ENCODE measurements around the gene LINC01488. TPM values are rescaled to one million over a fixed set of nuclear protein-coding genes. Genes with fewer than 3 reads are reported as not detected.

Gene LINC01488
- total RNA-seq, 2 experiments from 2014 or later: not detected

DNA sequence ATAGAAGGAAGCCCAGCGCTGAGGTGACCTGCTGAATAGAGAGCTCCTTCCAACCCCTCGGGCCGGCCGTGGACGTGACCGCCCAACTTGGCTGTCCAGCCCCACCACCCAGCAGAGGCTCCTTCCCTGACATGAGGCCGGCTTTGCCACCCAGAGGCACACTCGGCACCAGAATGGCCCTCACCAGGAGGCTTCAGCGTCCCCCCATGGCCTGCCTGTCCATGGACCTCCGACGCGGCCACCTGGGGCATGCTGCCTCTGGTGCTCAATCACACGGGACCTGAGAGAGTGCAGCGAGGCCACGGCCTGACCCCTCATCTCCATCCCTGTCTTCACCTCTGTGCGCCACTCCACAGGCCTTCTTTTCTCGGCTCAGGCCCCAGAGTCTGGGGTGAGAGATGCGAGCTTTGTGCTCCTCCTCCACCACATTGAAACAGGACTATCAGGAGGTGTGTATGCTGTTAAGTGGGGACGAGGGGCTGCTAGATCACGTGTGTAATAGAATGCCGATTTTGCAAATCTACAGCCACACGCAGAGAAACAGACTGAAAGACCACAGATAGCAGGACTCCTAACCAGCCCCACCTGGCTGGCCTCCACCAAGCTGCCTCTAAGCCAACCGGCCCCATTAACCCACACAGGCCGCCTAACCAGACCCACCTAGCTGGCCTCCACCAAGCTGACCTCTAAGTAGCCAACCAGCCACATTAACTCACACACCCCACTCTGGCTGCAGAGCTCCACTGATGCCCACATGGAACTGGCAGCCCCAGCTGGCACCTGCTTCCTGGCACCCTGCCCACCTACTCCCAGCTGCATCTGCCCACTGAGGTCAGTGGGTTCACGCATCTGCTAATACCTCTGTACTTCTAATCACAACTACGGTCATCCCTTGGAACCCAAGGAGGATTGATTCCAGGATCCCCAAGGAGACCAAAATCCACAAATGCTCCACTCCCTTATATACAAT is 20.7 kb downstream of the LINC01488 start:
- Mint-ChIP-seq H3K36me3 (ENCODE audit: low read depth) (no peaks in the 10 kb centered on the region), H3K27ac (no peak overlapping the region), H3K4me3 (no peak overlapping the region), H3K27me3 (peaks cover 4% of the 10 kb centered on the region), H3K4me1 (no peaks in the 10 kb centered on the region), H3K9me3 (no peaks in the 10 kb centered on the region)
- POLR2A ChIA-PET: no interaction called here
- DNase-seq: no peak
- CTCF ChIA-PET: no interaction called here

DNA sequence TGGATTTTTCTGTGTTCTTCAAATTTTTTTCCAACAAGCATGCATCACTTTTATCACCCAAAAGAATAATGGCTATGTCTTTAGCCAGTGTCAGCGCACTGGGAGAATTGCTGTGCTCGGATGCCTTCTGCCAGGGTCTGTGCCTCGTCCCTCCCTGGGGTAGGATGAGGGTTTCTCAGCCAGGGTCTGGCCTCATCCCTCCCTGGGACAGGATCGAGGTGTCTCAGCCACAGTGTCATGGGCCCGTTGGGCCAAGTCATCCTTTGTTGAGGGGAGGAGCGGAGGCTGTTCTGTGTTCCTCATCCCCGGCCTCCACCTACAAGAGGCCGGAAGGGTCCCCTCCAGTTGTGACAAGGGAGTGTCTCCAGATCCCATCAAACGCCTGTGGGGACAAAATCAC is 22.7 kb downstream of the LINC01488 start:
- H3K4me3 Mint-ChIP-seq: no peak overlapping the region
- no peaks in the 10 kb centered on the region for H3K36me3 Mint-ChIP-seq (ENCODE audit: low read depth)
- ChIA-PET CTCF (no interaction called here), POLR2A (no interaction called here)
- H3K4me1 Mint-ChIP-seq: peaks cover 5% of the 10 kb centered on the region
- H3K27me3 Mint-ChIP-seq: peaks cover 10% of the 10 kb centered on the region
- H3K9me3 Mint-ChIP-seq: no peaks in the 10 kb centered on the region
- DNase-seq: no peak
- H3K27ac Mint-ChIP-seq: no peak overlapping the region

DNA sequence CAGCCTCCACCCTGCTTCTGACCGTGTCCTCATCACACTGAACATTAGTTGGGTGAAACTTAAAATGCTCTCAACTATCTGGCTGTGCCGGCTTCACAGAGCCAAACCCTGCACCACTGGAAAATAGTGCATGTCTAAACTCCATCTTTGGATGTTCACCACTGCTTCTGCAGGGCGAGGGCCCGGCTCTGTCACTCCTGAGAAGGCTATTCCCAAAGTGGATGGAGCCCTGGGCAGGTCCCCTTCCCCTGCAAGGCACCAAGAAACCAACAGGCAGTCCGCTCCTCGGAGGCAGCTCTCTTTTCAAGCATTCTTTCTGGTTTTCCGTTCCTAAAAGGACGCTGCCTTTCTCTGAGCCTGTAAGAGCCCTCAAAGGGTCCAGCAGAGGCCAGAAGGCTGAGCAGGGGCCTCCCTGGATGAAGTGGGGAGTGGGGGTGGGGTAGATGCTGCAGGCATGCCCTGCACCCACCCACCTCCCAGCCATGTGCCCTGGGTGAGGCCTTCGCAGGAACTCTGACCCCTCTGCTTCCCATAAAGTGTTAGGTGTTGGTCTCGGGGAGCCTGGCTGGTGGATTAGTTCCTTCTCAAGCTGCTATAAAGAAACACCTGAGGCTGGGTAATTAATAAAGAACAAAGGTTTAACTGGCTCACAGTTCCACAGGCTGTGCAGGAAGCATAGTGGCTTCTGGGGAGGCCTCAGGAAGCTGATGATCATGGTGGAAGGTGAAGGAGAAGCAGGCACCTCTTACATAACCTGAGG is 23.3 kb downstream of the LINC01488 start:
- CTCF ChIA-PET: no interaction called here
- POLR2A ChIA-PET: no interaction called here
- no peak for DNase-seq
- H3K36me3 Mint-ChIP-seq (ENCODE audit: low read depth): no peaks in the 10 kb centered on the region
- H3K4me1 Mint-ChIP-seq: peaks cover 5% of the 10 kb centered on the region
- H3K27me3 Mint-ChIP-seq: peaks cover 10% of the 10 kb centered on the region
- no peaks in the 10 kb centered on the region for H3K9me3 Mint-ChIP-seq
- H3K27ac Mint-ChIP-seq: no peak overlapping the region
- H3K4me3 Mint-ChIP-seq: no peak overlapping the region

DNA sequence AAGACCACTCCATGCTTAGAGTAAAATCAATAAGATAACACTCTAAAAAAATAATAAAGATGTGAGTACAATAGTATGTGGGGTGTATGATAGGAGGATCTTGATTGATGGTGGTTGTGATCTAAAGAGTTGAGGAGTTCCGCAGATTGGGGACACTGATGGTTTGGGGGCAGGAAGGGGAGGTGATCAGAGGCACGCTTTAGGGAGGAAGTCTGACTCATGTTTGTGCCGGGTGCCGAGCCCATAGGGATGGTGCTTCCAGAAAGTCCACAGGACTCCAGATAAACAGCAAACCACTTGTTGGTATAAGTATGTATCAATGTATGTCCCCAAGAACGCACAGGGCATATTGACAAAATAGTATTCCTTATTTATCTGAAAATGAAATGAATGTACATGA is 27.5 kb downstream of the LINC01488 start:
- no peaks in the 10 kb centered on the region for H3K9me3 Mint-ChIP-seq
- CTCF ChIA-PET: no interaction called here
- H3K27ac Mint-ChIP-seq: no peak overlapping the region
- no peak overlapping the region for H3K4me3 Mint-ChIP-seq
- no peak for DNase-seq
- no peaks in the 10 kb centered on the region for H3K36me3 Mint-ChIP-seq (ENCODE audit: low read depth)
- peaks cover 5% of the 10 kb centered on the region for H3K4me1 Mint-ChIP-seq
- POLR2A ChIA-PET: no interaction called here
- H3K27me3 Mint-ChIP-seq: peaks cover 10% of the 10 kb centered on the region

DNA sequence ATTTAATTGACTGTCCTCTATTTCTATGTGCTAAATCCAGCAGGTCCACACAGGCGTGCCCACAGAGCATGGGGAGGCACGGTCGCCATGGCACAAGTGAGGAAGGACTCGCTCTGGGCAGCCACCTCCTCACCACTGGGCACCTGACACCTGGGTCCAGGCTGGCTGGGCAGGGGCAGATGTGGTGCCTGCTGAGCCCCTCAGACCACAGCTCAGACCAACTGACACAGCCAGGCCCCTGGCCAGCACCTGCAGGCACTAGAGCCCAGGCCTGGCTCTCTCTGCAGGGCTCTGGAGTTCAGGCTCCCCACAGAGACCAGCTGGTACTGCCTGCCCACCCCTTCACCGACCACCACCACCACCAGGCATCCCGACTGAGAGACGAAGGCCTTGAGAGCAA is 27.9 kb downstream of the LINC01488 start:
- Mint-ChIP-seq H3K27ac (no peak overlapping the region), H3K27me3 (peaks cover 10% of the 10 kb centered on the region), H3K36me3 (ENCODE audit: low read depth) (no peaks in the 10 kb centered on the region), H3K4me1 (peaks cover 5% of the 10 kb centered on the region), H3K9me3 (no peaks in the 10 kb centered on the region), H3K4me3 (no peak overlapping the region)
- no peak for DNase-seq
- ChIA-PET CTCF (no interaction called here), POLR2A (no interaction called here)

DNA sequence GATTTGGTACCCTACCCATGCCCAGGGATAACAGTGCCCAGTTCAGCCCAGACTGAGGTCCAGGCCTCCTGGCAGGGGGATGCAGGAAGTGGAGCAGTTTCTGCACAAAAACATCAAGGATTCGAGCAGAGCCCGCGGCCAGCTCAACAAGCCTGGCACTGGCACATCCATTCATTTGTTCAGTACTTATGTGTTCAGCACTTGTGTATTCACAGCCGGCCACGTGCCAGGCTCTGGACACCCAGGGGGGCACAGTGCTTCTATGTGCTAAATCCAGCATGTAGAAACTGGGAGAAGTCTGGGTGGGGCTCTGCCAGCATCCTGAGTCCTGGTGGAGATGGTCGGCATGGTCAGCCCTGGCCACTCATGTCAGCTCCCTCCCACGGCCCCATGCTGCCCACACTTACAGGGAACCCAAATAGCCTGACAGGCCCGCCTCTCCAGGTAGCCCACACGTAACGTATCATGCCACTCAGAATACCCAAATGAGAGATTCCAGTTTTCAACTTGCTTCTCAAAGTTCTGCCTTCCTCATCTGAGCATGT is 28.5 kb downstream of the LINC01488 start:
- ChIA-PET POLR2A (no interaction called here), CTCF (no interaction called here)
- no peak overlapping the region for H3K4me3 Mint-ChIP-seq
- H3K9me3 Mint-ChIP-seq: no peaks in the 10 kb centered on the region
- peaks cover 10% of the 10 kb centered on the region for H3K27me3 Mint-ChIP-seq
- H3K4me1 Mint-ChIP-seq: peaks cover 5% of the 10 kb centered on the region
- no peak for DNase-seq
- H3K36me3 Mint-ChIP-seq (ENCODE audit: low read depth): no peaks in the 10 kb centered on the region
- no peak overlapping the region for H3K27ac Mint-ChIP-seq

DNA sequence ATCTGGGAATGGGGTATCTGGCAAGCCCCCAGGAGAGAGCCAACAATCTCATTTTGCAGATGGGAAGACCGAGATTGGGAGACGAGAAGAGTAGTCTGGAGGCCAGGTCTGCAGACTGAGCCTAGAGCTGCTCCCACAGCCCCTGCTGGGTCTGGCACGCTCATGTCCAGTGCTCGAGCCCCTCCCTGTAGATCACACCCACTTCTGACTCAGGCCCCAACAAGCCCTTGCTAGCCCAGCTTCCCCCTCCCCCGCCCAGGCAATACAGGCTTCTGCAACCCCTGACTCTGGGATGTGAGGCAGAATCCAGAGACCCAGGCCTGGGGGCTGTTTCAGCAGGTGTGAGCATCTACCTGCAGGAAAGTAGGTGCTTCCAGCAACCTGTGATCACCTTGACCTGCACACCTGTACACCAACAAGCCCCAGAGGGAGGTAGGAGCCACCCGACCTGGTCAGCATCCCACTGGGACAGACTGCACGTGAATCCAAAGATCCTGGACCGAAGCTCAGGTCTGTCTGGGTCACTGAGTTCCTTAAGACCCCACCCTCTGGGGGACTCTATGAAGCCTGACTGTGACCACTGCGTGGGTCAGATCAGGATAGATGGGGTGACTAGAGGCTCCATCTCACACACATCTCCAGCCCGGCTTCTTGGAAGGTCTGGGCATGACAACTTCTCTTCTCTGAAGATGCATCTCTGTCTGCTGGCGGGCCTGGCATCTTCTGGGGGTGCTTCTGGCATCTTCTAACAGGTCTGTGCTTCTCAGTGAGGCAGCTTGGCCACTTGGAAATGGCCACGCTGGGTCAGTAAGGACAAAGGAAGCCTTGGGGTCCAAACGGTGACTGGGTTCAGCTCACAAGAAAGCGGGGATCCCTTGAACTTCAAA is 29.3 kb downstream of the LINC01488 start:
- Mint-ChIP-seq H3K9me3 (no peaks in the 10 kb centered on the region), H3K36me3 (ENCODE audit: low read depth) (no peaks in the 10 kb centered on the region), H3K27me3 (peaks cover 10% of the 10 kb centered on the region), H3K27ac (no peak overlapping the region), H3K4me3 (no peak overlapping the region), H3K4me1 (peaks cover 5% of the 10 kb centered on the region)
- no peak for DNase-seq
- CTCF ChIA-PET: no interaction called here
- POLR2A ChIA-PET: no interaction called here

DNA sequence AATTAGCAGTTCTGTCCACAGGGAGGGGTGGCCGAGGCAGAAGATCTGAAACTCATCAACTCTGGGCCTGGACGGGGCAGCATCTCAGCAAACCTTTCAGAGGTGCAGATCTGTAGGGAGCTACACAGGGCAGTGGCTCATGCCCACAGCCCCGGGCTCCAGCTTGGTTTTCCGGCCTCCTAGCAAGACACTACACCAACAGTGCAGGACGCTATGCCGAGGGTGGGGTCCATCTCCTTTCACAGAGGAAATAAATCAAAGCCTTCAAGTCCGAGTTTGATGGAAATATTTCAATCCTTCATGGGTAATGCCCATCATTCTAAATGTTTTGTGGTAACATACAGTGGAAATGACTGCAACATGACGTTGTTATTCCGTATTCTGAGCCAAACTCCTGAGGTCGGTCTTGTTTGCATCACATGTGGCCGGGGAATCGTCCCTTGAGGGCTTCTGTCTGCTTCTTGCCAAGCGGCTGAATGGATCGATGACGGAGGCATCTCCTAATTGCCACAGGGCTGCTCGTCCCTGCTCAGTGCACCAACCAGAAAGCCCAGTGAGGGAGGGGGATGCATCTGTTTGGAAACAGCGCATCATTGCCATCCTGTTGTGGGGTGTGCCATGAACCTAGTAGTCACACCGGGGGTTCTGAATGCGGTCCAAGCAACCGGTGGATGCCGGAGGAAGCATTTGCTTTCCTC is 30.0 kb downstream of the LINC01488 start:
- peaks cover 8% of the 10 kb centered on the region for H3K27me3 Mint-ChIP-seq
- H3K4me3 Mint-ChIP-seq: no peak overlapping the region
- DNase-seq: no peak
- CTCF ChIA-PET: no interaction called here
- H3K36me3 Mint-ChIP-seq (ENCODE audit: low read depth): no peaks in the 10 kb centered on the region
- POLR2A ChIA-PET: no interaction called here
- no peaks in the 10 kb centered on the region for H3K9me3 Mint-ChIP-seq
- peaks cover 5% of the 10 kb centered on the region for H3K4me1 Mint-ChIP-seq
- H3K27ac Mint-ChIP-seq: no peak overlapping the region

DNA sequence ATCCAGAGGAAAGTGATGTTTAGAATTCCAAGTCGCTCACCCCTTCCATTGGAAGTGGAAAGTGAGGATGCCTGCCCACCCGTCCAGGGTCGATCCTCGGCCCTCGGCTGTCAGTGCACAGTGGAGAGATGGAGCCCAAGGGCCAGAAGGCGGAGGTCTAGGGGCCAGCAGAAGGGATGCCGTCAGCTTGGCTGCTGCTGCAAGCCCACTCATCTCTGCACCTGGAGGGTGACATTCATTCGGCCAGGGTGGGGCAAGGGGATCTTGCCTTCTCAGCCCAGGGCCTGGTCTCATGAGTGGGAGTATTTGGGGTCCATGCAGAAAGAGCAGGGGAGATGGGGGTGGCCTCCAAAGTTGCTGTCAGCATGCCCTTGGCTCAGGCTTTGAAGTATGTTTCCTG is 30.7 kb downstream of the LINC01488 start:
- CTCF ChIA-PET: no interaction called here

DNA sequence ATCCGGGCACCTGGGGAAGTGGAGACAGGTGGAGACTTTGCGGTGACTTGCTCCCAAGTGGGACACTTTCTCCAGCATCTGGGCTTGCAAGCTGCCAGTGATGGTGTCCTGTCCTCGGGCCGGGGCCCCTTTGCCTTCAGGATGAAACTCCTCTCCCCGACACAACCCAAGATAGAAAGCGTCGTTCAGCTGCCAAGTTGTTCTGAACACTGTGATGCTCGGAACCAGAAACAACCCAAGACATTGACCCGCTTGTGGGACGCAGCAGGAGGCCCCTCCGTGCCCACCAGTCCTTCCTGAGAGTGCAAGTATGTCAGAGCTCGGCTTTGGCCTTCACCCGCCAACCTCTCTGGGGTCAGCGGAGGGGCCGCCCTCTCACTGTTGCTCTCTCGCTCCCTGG is 31.3 kb downstream of the LINC01488 start:
- Mint-ChIP-seq H3K36me3 (ENCODE audit: low read depth) (no peaks in the 10 kb centered on the region), H3K27ac (no peak overlapping the region), H3K27me3 (peaks cover 5% of the 10 kb centered on the region), H3K4me1 (peaks cover 5% of the 10 kb centered on the region), H3K4me3 (no peak overlapping the region), H3K9me3 (peaks cover 2% of the 10 kb centered on the region)
- CTCF ChIA-PET: no interaction called here
- POLR2A ChIA-PET: no interaction called here
- no peak for DNase-seq

More for the DNA sequence above, 30.7 kb downstream of the LINC01488 start:
- peaks cover 5% of the 10 kb centered on the region for H3K27me3 Mint-ChIP-seq
- H3K27ac Mint-ChIP-seq: no peak overlapping the region
- no peaks in the 10 kb centered on the region for H3K36me3 Mint-ChIP-seq (ENCODE audit: low read depth)
- POLR2A ChIA-PET: no interaction called here
- DNase-seq: no peak
- H3K4me3 Mint-ChIP-seq: no peak overlapping the region
- H3K9me3 Mint-ChIP-seq: no peaks in the 10 kb centered on the region
- peaks cover 5% of the 10 kb centered on the region for H3K4me1 Mint-ChIP-seq

DNA sequence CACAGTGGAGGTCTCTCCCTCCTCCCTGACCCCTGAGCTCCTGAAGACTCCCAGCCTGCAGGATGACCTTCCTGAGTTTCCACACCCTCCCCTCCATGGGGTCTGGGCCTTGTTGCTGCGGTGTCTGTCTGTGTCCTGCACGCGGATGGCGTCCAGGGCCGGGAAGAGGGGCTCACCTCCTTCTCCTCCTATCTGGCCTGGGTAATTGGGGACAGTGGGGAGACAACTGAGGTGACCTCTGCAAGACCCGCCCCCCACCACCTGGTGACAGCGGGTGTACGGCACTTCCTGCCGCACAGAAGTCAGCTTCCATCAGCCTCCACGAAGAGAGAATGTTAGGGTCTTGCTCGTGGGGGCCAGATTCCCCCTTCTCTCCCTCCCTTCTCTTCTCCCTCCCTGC is 31.7 kb downstream of the LINC01488 start:
- Mint-ChIP-seq H3K4me3 (no peak overlapping the region), H3K9me3 (peaks cover 2% of the 10 kb centered on the region), H3K36me3 (ENCODE audit: low read depth) (no peaks in the 10 kb centered on the region), H3K4me1 (peaks cover 5% of the 10 kb centered on the region), H3K27me3 (peaks cover 5% of the 10 kb centered on the region), H3K27ac (no peak overlapping the region)
- ChIA-PET CTCF (no interaction called here), POLR2A (no interaction called here)
- DNase-seq: no peak

DNA sequence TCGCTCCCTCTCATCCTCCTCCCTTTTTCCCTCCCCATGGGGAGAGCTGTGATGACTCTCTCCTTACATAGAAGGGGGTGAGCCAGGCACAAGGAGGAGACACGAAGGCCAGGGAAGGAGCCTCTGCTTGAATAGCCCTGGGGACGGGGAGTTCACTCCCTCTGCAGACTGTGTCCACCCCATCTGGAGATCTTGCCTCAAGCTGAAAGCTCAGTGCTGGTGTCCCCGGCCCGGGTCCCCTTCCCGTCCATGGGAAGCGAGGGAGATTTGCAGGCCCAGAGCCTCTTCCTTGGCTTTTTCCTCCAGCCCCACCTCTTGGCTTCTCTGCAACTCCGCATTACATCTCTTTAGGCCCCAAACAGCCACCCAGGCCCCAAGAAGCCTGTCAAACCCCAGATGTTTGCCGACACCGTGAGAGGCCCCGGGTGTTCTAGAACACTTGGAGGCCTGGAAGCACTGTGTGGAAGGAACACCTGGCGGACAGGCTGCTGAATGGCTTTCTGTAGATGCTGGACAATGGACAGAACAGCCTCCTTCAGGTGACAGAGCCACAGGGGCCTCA is 32.3 kb downstream of the LINC01488 start:
- no peaks in the 10 kb centered on the region for H3K36me3 Mint-ChIP-seq (ENCODE audit: low read depth)
- CTCF ChIA-PET: no interaction called here
- peaks cover 4% of the 10 kb centered on the region for H3K4me1 Mint-ChIP-seq
- POLR2A ChIA-PET: no interaction called here
- no peak for DNase-seq
- peaks cover 2% of the 10 kb centered on the region for H3K9me3 Mint-ChIP-seq
- peaks cover 1% of the 10 kb centered on the region for H3K27me3 Mint-ChIP-seq
- no peak overlapping the region for H3K27ac Mint-ChIP-seq
- no peak overlapping the region for H3K4me3 Mint-ChIP-seq

Data from activated CD4-positive, alpha-beta memory T cell treated with anti-CD3 and anti-CD28 coated beads, Interleukin-2, amount 10 ng/mL, durations not matched to agents 7 days and 5 days (primary cell).